Astrocyte (in vitro differentiated cells and primary cell): Measurements from ENCODE around the gene PPA1. TPM values are rescaled to one million over a fixed set of nuclear protein-coding genes. Genes with fewer than 3 reads are reported as not detected.

Experiments used
- DNase-seq: peaks from one replicate; pipeline ENCODE4 v3.0.0-alpha.2; 2010; ENCODE audit warnings: low read depth
- FAIRE-seq: peaks from 2 replicates; lab custom pipeline; 2011; peaks lifted over from hg19 to GRCh38; lab: Jason Lieb, UNC
- H2AFZ ChIP-seq: 2 replicates; pipeline ENCODE4 v1.6.0; 2012; ENCODE audit warnings: low read depth, low read length, inconsistent platforms
- H3K27ac ChIP-seq: 2 replicates; pipeline ENCODE4 v1.5.1; 2011; ENCODE audit warnings: low read depth, low read length, inconsistent platforms
- H3K27me3 ChIP-seq: 2 replicates; pipeline ENCODE4 v1.6.0; 2011; ENCODE audit warnings: low read length, inconsistent platforms; ENCODE audit not compliant: insufficient read depth
- H3K36me3 ChIP-seq: 2 replicates; pipeline ENCODE4 v1.5.1; 2011; ENCODE audit warnings: low read length, inconsistent platforms; ENCODE audit not compliant: insufficient read depth
- H3K4me1 ChIP-seq: 2 replicates; pipeline ENCODE4 v1.5.1; 2011; ENCODE audit warnings: low read length, inconsistent platforms; ENCODE audit not compliant: insufficient read depth
- H3K4me2 ChIP-seq: 2 replicates; pipeline ENCODE4 v1.6.0; 2012; ENCODE audit warnings: low read length, inconsistent platforms
- H3K4me3 ChIP-seq: 2 replicates; pipeline ENCODE4 v1.5.1; 2011; ENCODE audit warnings: low read depth, mild to moderate bottlenecking, low read length, inconsistent platforms; ENCODE audit not compliant: insufficient read depth
- H3K79me2 ChIP-seq: 2 replicates; pipeline ENCODE4 v1.6.0; 2012; ENCODE audit warnings: mild to moderate bottlenecking, low read length, inconsistent platforms; ENCODE audit not compliant: insufficient read depth
- H3K9ac ChIP-seq: 2 replicates; pipeline ENCODE4 v1.6.0; 2012; ENCODE audit warnings: mild to moderate bottlenecking, low read length, inconsistent platforms
- H3K9me3 ChIP-seq: 2 replicates; pipeline ENCODE4 v1.5.1; 2012; ENCODE audit warnings: low read depth, mild to moderate bottlenecking, low read length, inconsistent platforms; ENCODE audit not compliant: insufficient read depth
- H4K20me1 ChIP-seq: 2 replicates; pipeline ENCODE4 v1.6.0; 2012; ENCODE audit warnings: low read length, inconsistent platforms; ENCODE audit not compliant: insufficient read depth
- H3K27ac Mint-ChIP-seq: one replicate; pipeline ENCODE4 v1.8.0; 2021; ENCODE audit warnings: mild to moderate bottlenecking, mixed read lengths; ENCODE audit not compliant: unreplicated experiment
- H3K27me3 Mint-ChIP-seq: one replicate; pipeline ENCODE4 v1.8.0; 2021; ENCODE audit warnings: low read depth, mixed read lengths; ENCODE audit not compliant: unreplicated experiment
- H3K36me3 Mint-ChIP-seq: one replicate; pipeline ENCODE4 v1.8.0; 2021; ENCODE audit warnings: low read depth, mixed read lengths; ENCODE audit not compliant: unreplicated experiment
- H3K4me1 Mint-ChIP-seq: one replicate; pipeline ENCODE4 v1.8.0; 2021; ENCODE audit warnings: low read depth, mixed read lengths; ENCODE audit not compliant: unreplicated experiment
- H3K4me3 Mint-ChIP-seq: one replicate; pipeline ENCODE4 v1.8.0; 2021; ENCODE audit warnings: mild to moderate bottlenecking, moderate library complexity, mixed read lengths; ENCODE audit not compliant: unreplicated experiment
- H3K9me3 Mint-ChIP-seq: one replicate; pipeline ENCODE4 v1.8.0; 2021; ENCODE audit warnings: mild to moderate bottlenecking, mixed read lengths; ENCODE audit not compliant: unreplicated experiment
- CTCF ChIP-seq: IDR thresholded peaks from 2 replicates; pipeline ENCODE4 v1.5.1; 2011; ENCODE audit warnings: low read depth, mild to moderate bottlenecking, inconsistent platforms, low read length, moderate library complexity; ENCODE audit not compliant: insufficient read depth
- EZH2 ChIP-seq: IDR thresholded peaks from 2 replicates; pipeline ENCODE4 v1.6.1; 2012; ENCODE audit warnings: mild to moderate bottlenecking, low read length, inconsistent platforms; ENCODE audit not compliant: insufficient read depth
- total RNA-seq: library from RNA; stranded (reverse); gene quantifications from 2 replicates; pipeline ENCODE4 v1.2.1, GENCODE V29; 2021

Gene PPA1
- total RNA-seq, 1 donor from 2014 or later = 108 TPM

GRCh38 chr10:70188768-70189167 is 44.5 kb downstream of the PPA1 start:
- TF ChIP-seq EZH2 (no peak), CTCF (no peak)
- Histone ChIP-seq H3K27ac (no peak overlapping the region), H3K4me2 (no peak overlapping the region), H3K9ac (no peak overlapping the region), H2AFZ (no peak overlapping the region), H3K79me2 (no peaks in the 10 kb centered on the region), H4K20me1 (no peaks in the 10 kb centered on the region), H3K9me3 (no peaks in the 10 kb centered on the region), H3K4me3 (no peak overlapping the region), H3K36me3 (no peaks in the 10 kb centered on the region), H3K27me3 (peaks cover 3% of the 10 kb centered on the region), H3K4me1 (peaks cover 13% of the 10 kb centered on the region)
- FAIRE-seq (no peak), DNase-seq (no peak)
- no peaks in the 10 kb centered on the region for H3K36me3 Mint-ChIP-seq
- peaks cover 6% of the 10 kb centered on the region for H3K27me3 Mint-ChIP-seq
- H3K27ac Mint-ChIP-seq = no peak overlapping the region
- no peak overlapping the region for H3K4me3 Mint-ChIP-seq
- peaks cover 20% of the 10 kb centered on the region for H3K4me1 Mint-ChIP-seq
- no peaks in the 10 kb centered on the region for H3K9me3 Mint-ChIP-seq

GRCh38 chr10:70186571-70186970 is 46.7 kb downstream of the PPA1 start:
- Histone ChIP-seq H3K9ac (no peak overlapping the region), H3K9me3 (no peaks in the 10 kb centered on the region), H3K36me3 (no peaks in the 10 kb centered on the region), H3K27me3 (peaks cover 5% of the 10 kb centered on the region), H3K4me1 (peaks cover 6% of the 10 kb centered on the region), H3K4me3 (no peak overlapping the region), H3K79me2 (no peaks in the 10 kb centered on the region), H3K27ac (no peak overlapping the region), H4K20me1 (no peaks in the 10 kb centered on the region), H3K4me2 (no peak overlapping the region), H2AFZ (no peak overlapping the region)
- H3K27me3 Mint-ChIP-seq = peaks cover 11% of the 10 kb centered on the region
- no peaks in the 10 kb centered on the region for H3K36me3 Mint-ChIP-seq
- H3K4me1 Mint-ChIP-seq = peaks cover 9% of the 10 kb centered on the region
- H3K9me3 Mint-ChIP-seq = no peaks in the 10 kb centered on the region
- no peak overlapping the region for H3K4me3 Mint-ChIP-seq
- TF ChIP-seq EZH2 (no peak), CTCF (no peak)
- no peak for DNase-seq
- H3K27ac Mint-ChIP-seq = no peak overlapping the region
- no peak for FAIRE-seq

- Mint-ChIP-seq H3K4me1 (peaks cover 5% of the 10 kb centered on the region), H3K9me3 (no peaks in the 10 kb centered on the region), H3K4me3 (no peak overlapping the region), H3K27ac (no peak overlapping the region), H3K36me3 (no peaks in the 10 kb centered on the region), H3K27me3 (peaks cover 11% of the 10 kb centered on the region)
- Histone ChIP-seq H4K20me1 (no peaks in the 10 kb centered on the region), H2AFZ (no peak overlapping the region), H3K4me3 (no peak overlapping the region), H3K4me2 (no peak overlapping the region), H3K4me1 (peaks cover under 1% of the 10 kb centered on the region), H3K79me2 (no peaks in the 10 kb centered on the region), H3K36me3 (no peaks in the 10 kb centered on the region), H3K27ac (no peak overlapping the region), H3K9me3 (no peaks in the 10 kb centered on the region), H3K9ac (no peak overlapping the region), H3K27me3 (peaks cover 5% of the 10 kb centered on the region)
- FAIRE-seq = no peak
- no peak for TF ChIP-seq CTCF
- no peak for TF ChIP-seq EZH2
- DNase-seq = no peak
Measured at GRCh38 chr10:70186090-70186489, 47.1 kb downstream of the PPA1 start.
